GM19395 (cell line): Measurements from ENCODE around the gene IFI35.

Experiments used
- ATAC-seq: cut with Tn5 transposase; IDR thresholded peaks from one replicate; pipeline ENCODE4 v1.9.1; 2021; ENCODE audit warnings: mild to moderate bottlenecking, moderate library complexity; ENCODE audit not compliant: unreplicated experiment

Gene IFI35

DNA sequence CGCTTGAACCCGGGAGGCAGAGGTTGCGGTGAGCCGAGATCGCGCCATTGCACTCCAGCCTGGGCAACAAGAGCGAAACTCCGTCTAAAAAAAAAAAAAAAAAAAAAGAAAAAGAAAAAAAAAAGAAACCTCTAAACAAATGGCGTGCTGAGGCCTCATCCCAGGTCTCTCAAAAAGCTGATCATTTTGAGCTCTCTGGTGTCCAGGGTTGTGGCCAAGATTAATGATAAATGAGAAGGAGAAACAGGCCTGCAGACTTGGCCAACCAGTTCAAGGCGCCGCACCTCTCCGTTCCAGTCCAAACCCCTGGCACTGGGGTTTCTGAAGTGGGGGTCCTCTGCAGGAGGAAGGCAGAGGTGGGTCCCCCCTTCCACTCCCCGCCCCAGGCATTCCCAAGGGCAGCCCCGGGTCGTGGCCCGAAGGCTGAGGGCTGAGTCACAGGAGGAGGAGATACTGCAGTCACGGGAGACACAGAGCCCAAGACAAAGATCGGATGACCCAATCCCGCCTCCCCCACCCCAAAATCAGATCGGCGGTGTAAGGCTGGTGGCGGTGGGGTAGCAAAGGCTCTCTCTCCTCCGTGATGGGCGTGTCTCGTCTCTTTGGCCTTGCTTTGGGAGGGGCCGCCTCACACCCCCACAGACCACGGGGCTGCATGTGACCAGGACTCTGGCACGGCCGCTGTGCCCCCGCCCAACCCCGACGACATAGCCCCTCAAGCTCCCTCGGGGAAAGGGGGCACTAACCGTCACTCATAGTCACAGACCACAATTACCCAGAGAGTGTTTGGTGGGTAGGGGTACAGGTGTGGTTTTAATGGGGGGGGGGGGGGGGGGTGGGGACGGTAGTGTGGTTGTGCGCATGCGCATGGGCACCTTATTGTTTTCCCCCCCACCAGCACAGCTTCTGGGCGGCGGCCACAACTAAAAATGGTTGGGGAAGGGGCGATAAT lies 14.5 kb downstream of the IFI35 start:
- no peak for ATAC-seq

DNA sequence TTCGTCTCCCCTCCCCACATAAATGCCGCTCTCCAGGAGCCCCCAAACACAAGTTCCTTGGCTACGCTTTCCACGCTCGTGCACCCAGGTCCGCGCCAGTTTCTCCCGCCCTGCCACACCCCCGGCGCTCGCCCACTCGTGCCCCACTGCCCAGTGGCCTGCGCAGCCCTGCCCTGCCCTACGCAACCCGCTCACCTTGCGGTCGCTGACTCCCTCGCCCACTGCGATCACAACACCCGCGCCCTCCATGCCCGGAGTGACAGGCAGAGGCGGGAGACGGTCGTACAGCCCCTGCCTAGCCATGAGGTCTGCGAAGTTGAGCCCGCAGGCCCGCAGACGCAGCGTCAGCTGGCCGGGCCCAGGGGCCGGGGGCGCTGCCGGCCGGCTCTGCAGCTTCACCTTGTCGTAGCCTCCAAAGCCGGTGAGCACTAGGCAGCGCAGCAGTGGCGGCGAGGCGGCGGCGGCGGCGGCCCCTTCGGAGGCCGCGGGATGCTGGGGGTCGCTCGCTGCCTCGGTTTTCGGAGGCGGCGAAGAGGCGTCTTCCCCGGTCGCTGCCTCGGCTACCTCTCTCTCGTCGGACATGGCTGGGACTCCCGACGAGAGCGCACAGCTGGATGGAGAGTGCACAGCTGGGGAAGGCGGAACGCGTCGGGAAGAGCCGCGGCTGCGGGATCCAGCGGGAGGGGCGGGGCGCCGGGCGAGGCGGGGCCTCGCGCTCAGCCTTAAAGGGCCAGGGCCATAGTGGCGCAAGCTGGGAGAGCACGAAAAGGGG lies 15.3 kb downstream of the IFI35 start, which contains the start of gene VAT1:
VAT1 (minus strand) TSS at position 645 of the 772 bp plus-strand sequence; CDS start at position 582, 63 bp downstream.
- no peak for ATAC-seq

DNA sequence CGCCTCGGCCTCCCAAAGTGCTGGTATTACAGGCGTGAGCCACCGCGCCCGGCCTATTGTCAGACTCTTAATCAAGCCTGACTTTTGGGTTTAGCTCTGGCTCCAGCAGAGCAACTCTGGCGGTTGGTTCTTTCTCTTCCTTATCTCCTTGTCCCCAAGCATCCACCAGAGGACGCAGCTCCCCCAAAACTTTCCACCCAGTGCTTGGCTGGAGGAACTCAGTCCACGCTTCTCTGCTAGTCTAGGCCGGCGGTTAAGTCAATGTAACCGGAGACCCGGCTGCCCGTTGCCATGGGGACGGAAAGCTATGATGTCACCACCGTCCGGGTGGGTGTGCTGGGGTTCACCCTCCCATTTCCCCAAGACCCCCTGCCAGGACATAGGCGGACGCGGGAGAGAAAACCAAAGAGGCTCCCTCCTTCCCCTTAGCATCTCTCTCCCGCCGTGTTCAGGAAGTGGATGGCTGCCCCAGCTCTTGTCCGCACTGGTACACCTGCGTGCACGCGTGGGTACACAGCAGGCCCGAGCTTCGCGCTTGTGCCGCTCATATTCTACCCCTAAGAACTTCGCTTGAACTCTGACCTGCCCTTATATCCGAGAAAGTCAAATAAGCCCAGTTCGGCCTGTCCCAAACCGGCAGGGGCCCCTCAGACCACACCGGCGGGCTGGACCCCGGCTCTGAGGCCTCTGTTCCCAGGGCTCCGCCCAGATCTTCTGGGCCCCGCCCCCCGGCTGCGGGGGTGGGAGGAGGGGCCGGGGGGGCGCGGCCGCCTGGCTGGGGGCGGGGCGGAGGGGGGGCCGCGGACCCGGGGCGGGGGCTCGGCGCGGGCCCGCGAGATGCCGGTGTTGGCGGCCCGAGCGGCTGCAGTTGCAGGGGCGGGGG lies 18.1 kb downstream of the IFI35 start, which contains the start of gene RND2:
RND2 (plus strand) TSS at position 825 of the 883 bp plus-strand sequence. CDS start 117 bp downstream, outside the sequence.
- ATAC-seq, result no peak

DNA sequence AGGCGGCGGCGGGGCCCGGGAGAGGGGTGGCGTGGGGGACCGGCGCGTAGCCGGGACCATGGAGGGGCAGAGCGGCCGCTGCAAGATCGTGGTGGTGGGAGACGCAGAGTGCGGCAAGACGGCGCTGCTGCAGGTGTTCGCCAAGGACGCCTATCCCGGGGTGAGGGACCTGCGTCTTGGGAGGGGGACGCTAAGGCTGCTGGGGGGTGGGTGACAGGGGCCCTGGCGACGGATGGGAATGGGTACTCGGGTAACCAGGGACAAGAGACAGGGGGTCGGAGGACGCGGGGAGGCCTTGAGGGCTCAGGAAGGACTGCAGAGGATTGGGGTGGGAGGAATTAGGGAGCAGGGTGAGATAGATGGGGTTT lies 18.7 kb downstream of the IFI35 start:
- no peak for ATAC-seq

DNA sequence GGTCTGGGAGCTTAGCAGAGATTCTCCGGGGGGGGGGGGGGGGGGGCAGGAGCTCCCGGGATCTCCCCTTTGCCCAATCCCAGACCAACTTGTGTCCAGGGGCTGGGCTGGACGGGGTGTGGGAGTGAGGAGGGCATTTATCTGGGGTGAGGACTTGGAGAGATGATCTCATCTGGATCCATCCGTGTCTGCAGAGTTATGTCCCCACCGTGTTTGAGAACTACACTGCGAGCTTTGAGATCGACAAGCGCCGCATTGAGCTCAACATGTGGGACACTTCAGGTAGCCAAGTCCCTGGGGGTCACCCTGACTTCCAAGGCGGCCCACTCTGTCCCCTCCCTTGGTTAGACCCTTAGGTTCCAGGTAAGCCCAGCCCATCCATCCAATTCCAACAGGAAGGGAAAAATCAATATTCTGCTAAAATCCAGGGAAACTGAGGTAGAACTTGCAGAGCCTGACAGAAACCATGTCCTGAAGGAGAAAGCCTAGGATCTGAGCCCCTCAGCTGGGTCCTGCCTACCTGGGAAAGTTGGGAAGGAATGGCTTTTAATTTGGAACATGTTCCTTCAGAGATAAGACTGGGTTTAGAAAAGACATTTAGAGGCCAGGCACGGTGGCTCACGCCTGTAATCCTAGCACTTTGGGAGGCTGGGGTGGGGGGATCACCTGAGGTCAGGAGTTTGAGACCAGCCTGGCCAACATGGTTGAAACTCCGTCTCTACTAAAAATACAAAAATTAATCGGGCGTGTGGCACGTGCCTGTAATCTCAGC lies 19.4 kb downstream of the IFI35 start:
- no peak for ATAC-seq

DNA sequence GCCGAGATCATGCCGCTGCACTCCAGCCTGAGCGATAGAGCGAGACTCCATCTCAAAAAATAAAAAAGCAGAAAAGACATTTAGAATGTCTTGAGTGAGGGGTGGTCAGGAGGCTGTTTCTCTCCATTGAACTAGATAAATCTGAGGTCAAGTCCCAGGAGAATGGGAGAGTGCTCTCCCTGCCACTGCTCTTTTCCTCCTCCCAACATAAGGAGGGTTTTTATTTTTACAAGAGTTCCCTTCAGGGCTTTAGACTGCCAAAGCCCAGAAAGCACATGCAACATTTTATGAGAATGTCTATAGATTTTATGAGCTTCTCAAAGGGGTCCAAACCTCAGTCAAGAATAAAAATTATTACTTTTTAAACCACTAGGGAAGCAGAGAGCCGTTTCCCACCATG lies 20.0 kb downstream of the IFI35 start:
- no peak for ATAC-seq

DNA sequence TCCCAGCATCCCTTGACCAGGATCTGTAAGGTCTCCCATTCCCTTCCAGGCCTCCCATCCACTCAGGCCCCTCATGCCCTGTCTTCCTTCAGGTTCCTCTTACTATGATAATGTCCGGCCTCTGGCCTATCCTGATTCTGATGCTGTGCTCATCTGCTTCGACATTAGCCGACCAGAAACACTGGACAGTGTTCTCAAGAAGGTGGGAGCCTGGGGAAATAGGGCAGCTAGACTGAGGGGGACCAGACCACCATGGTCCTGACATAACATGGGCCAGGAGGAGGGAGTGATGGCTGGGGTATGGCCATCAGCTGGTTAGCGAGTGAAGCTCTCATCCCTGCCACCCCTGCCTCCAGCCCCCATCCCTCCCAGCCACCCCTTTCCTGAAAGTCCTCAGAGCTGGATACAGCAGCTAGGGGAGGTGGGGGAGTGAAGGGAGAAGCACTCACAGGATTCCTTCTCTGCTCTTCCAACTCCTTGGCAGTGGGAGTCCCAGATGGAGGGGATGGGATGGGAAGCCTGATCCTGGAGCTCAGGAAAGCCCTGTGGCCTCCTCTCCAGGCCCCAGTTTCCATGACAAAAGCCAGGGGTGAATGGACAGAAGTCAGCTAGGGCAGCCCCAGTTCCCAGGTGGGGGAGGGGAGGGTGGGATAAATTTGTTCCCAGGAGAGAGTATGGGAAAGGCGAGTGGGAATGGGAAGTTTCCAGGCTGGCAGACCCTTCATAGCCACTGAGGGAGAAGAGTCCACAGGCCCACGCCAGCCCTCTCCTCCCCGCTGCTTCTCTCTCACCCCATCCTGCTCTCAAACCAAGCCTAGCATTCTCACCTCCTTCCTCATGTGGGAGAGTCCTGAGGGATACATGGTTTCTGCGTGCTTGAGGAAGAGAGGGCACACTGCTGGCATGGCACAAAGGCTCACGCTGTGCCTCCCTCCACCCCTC lies 20.8 kb downstream of the IFI35 start:
- no peak for ATAC-seq

DNA sequence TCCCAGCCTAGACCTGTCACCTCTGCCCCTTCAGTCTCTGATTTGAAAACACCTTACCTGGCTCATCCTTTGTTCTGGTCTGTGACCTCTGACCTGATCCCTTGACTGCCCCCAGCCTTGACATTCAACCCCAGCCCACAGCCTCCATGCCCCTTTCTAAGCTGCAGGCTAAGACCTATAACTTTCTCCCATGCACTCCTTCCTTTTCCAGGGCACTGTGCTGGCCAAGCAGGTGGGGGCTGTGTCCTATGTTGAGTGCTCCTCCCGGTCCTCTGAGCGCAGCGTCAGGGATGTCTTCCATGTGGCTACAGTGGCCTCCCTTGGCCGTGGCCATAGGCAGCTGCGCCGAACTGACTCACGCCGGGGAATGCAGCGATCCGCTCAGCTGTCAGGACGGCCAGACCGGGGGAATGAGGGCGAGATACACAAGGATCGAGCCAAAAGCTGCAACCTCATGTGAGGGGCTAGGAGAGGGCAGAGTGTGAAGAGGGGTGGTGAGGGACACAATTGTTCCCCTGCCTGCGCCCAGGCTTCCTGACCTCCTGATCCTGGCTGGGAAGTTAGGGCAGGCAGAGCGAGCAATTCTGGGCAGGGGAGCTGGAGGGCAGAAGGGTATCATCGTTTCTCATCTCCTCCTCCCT lies 21.8 kb downstream of the IFI35 start:
- no peak for ATAC-seq

DNA sequence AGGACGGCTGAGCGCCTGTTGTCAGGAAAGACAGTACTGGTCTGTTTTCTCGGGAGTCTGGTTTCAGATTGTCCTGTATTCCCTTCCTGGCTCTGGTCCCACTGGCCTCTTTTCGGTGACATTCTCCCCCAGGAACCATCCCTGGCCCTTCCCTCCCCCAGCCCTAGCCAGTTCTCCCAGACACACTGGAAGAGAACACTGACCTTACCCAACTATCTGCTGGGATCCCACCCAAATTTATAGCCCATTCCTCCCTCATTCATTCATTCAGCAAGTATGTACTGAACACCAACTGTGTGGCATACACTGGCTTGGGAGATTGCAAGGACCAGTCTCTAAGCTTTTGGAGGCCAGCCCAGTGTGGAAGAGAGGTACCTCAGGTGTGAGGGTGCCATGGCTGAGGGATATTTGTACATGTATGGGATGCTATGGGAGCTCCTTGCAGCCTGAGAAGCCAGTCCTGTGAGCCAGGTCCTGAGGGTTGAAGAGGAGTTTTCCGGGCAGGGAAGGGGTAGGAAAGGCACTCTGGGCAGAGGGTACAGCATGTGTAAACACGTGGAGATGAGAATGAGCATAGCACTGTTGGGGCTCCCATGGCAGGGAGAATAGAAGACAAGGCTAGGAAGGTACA lies 23.7 kb downstream of the IFI35 start:
- no peak for ATAC-seq

DNA sequence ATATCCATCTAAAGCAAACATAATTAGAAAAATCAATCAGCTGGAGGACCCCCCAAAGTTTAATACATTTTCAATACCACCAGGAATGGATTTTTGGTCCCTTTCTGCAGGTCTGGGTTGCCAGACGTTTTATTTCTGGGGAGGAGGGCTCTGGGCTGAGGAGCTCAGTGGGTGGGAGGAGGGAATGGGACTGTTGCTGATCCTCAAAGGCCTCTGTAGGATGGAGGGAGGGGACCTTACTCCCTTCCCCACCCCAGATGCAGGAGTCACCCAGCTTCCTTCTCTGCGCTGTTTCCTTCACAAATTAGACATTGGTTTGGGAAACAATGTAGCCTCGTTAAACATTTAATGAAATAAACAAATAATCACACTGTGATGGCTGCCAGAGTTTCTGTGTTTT lies 25.1 kb downstream of the IFI35 start:
- ATAC-seq, result no peak

DNA sequence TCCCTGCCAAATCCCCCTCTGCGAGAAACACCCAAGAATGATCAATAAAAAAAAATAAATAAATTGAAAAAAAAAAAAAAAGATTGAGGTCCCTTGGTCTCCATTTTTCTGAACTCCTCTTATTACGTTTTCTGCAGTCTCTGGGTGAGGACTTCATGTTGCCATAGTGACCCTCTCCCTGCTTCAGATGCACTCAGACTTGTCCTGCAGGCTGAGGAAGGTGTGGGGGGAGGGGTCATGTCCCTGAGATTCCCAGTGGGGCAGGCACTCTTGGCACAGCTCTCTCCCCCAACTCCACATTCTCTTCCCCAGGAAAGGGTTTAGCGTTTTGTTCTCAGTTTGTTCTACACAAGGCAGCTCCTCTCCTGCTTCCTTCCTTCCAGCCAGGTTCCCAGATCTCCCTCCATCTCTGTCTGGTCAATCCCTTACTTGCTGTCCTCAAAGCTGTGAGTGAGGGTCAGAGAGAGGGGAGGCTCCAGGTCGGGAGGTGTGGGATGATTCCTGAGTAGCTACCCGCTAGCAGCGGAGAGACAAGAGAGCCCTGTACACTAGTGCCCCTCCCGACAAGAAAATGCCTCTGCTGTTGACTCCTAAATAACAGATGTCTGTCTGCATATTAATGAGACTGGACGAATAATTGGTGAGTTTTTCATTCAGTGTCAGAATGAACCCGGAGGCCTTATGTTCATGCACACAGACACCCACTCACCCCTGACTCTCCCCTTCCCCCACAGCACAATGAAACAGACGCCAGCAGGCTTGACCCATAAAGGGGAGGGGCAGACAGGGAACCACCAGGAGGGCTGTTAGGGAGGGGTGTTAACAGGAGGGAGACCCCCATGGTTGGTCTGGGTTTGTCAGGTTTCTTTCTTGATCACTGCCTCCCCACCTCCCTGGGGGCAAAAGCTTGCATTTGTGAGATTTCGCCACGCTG lies 27.6 kb downstream of the IFI35 start:
- ATAC-seq, result no peak

DNA sequence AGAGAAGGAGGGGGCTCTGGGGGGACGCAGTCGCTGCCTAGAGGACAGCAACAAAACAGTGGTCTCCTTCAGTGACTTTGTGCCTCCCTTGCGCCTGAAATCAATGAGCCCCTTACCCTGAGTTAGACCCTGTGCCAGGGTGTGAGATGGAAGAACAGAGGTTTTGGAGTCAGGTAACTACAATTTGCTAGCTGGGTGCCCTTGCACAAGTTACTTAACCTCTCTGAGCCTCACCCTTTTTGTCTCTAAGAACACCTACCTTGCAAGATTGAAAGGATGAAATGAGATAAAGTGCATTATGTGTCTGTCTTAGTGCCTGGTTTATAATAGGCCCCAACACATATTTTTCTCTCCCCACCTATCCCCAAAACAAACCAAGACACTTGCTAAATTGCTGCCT lies 28.3 kb downstream of the IFI35 start:
- ATAC-seq, result no peak

DNA sequence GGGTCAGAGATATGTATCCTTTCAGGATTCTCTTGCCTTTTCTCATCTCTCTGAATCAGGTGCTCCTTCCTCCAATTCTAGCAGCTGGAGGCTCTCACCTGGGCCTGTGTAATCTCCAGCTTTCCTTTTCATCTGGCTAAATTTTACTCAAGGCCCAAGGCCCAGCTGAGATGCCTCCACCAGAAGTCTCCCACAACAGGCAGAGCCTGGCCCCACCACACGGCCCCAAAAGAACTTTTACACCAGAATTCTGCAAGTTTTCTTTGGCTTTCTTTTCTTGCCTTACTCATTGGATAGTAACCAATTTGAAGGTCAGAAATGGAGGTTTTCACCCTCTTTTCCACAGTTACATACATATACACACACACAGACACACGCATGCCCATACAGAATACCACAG lies 33.1 kb downstream of the IFI35 start:
- ATAC-seq, result no peak

DNA sequence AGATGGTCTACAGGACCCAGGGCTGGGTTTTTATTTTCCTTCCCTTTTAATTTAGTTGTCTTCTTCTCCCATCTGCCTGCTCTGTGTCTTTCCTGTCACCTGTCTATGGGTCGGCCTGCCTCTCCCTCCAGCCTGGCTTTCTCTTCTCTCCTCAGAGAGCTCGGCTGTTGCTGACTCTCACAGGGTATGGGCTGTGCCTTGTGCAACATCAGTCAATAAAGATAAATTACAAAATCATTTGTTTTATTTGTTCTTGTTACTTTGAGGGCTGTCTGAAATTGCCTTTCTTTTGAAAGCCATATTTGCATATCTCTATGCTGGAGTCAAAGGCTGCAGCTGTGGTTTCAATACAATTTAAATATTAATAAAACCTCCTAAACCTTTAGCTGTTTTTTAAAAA lies 34.1 kb downstream of the IFI35 start:
- no peak for ATAC-seq

DNA sequence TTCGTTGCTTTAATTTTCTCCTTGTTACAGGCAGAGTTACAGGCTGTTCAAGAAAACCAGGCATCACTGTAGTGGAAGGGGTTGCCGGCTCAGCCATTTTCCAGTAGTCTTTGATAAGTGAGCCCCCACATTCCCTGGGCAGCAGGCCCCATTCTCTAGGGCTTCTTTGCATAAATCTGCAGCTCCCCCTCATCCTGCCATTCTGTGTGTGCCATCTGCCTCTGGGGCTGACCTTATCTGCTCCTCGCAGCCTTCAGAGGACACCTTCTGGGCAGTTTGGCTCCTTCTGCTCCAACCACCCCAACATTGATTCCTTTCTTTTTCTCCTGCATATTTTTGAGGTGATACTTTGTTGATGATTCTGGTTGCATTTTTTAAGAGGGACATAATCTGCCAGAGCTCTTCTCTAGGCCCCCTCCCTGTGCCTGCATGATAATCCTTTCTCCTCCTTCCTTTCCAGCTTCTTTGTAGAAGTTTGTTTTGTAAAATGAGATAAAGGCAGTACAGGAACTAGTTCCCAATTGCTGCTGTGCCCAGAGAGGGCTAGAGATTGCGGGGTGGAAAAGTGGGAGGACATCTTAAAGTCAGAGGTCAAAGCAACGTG lies 35.5 kb downstream of the IFI35 start:
- ATAC-seq, result no peak

DNA sequence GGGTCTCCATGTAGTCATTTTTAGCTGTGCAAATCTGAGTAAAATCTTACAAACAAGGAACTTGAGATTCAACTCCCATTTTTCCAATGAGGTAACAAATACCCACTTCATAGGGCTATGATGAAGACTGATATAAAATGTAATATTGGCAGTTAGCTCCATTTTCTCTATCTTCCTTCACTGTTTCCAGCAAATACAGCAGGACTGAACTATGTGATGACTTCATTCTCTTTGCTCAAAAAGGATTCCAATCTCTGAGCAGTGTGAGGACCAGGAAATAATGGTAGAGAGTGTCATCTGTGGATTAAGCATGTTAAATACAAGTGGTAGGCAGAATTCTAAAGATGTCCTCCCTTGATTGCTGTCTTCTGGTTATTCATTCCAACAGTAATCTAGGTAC lies 36.7 kb downstream of the IFI35 start:
- no peak for ATAC-seq

DNA sequence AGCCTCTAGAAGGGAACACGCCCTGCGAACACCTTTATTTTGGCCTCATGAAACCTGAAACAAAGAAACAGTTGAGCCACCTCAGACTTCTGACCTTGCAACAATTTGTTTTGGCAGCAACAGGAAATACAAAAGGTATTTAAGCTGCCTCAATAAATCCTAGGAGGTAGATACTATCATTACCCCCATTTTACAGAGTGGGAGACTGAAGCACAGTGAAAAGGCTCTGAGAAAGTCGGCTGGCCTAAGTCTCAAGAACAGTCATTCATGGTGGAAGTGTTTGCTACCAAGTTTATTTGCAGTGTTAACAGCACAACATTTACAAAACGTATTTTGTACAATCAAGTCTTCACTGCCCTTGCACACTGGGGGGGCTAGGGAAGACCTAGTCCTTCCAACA lies 37.4 kb downstream of the IFI35 start:
- ATAC-seq, result no peak
